HepG2 (cell line): ENCODE results near the gene GASK1A. TPM values are rescaled to one million over a fixed set of nuclear protein-coding genes. Genes with fewer than 3 reads are reported as not detected.

ENCODE experiments used
- ATAC-seq: fragments of 200-7000 bp; cut with Tn5 transposase; 3 replicates; pipeline ENCODE4 v1.9.1; 2020; ENCODE audit warnings: mild to moderate bottlenecking, moderate library complexity
- BruUV-seq: library from RNA; stranded (reverse); fragments of 400-500 nt; replicated peaks from 2 replicates; lab custom pipeline; 2021; lab: Mats Ljungman, UMichigan
- CTCF ChIA-PET: fragments of 300-600 bp; formaldehyde crosslinking; extraction: SDS; loops from one replicate; lab custom pipeline; 2021; ENCODE audit warnings: low total read pairs, inconsistent platforms, low intra/inter-chr PET ratio; lab: Yijun Ruan, JAX
- POLR2A ChIA-PET: fragments of 350-600 bp; sonication (Branson Sonifier 250); formaldehyde crosslinking; loops from one replicate; lab custom pipeline; 2020; ENCODE audit warnings: antibody characterized with exemption, inconsistent platforms; lab: Yijun Ruan, JAX
- DNase-seq: peaks from one replicate; pipeline ENCODE4 v3.0.0-alpha.2; 2015; ENCODE audit warnings: low spot score
- FAIRE-seq: peaks from 3 replicates; lab custom pipeline; 2011; peaks lifted over from hg19 to GRCh38; lab: Jason Lieb, UNC
- H2AFZ ChIP-seq: one replicate; pipeline ENCODE4 v1.6.1; 2011; ENCODE audit warnings: low read length, inconsistent platforms
- H3K27ac ChIP-seq: fragments of 300-600 bp; 3 replicates; pipeline ENCODE4 v1.8.0; 2011; ENCODE audit warnings: mixed run types, mild to moderate bottlenecking, mixed read lengths, low read length, inconsistent platforms; ENCODE audit not compliant: insufficient read depth; ENCODE audit errors: extremely low read length
- H3K27me3 ChIP-seq, 2 experiments: fragments of 200-600 bp in 1 of 2; 2 replicates in 1 of 2; 3 replicates in 1 of 2; pipeline versions ENCODE4 v1.6.0 to v1.8.0; 2011; ENCODE audit warnings: low read length in 2 of 2, mild to moderate bottlenecking in 2 of 2, moderate library complexity in 2 of 2, inconsistent platforms in 1 of 2; ENCODE audit not compliant: insufficient read depth in 2 of 2, control insufficient read depth in 1 of 2
- H3K36me3 ChIP-seq, 2 experiments: fragments of 200-600 bp in 1 of 2; replicated peaks in 1 of 2; 2 replicates in 1 of 2; 3 replicates in 1 of 2; pipeline versions ENCODE4 v1.5.1 to v1.8.0; 2011; ENCODE audit warnings: low read length in 2 of 2, inconsistent platforms in 1 of 2; ENCODE audit not compliant: insufficient read depth in 2 of 2, control insufficient read depth in 1 of 2
- H3K4me1 ChIP-seq: 2 replicates; pipeline ENCODE4 v1.5.1; 2012; ENCODE audit warnings: low read length, inconsistent platforms; ENCODE audit not compliant: insufficient read depth
- H3K4me2 ChIP-seq: 2 replicates; pipeline ENCODE4 v1.6.0; 2011; ENCODE audit warnings: low read depth, low read length, inconsistent platforms
- H3K4me3 ChIP-seq, 3 experiments: fragments of 200-600 bp in 1 of 3; sonication (generic), shearing (Covaris generic) in 1 of 3; replicated peaks in 1 of 3; 2 replicates each; pipeline ENCODE4 v1.5.1; 2011 to 2016; ENCODE audit warnings: low read length in 3 of 3, inconsistent platforms in 2 of 3, low read depth in 2 of 3, mild to moderate bottlenecking in 2 of 3, control low read depth in 1 of 3, mixed read lengths in 1 of 3; ENCODE audit not compliant: insufficient read depth in 1 of 3
- H3K79me2 ChIP-seq: one replicate; pipeline ENCODE4 v1.6.1; 2011; ENCODE audit warnings: low read length, inconsistent platforms; ENCODE audit not compliant: insufficient read depth
- H3K9ac ChIP-seq: 2 replicates; pipeline ENCODE4 v1.6.0; 2011; ENCODE audit warnings: mild to moderate bottlenecking, low read depth, low read length, inconsistent platforms; ENCODE audit not compliant: insufficient read depth
- H3K9me3 ChIP-seq: 2 replicates; pipeline ENCODE4 v1.5.1; 2012; ENCODE audit warnings: mild to moderate bottlenecking, low read length
- H4K20me1 ChIP-seq: 2 replicates; pipeline ENCODE4 v1.6.0; 2011; ENCODE audit warnings: inconsistent platforms, mild to moderate bottlenecking, low read length, moderate library complexity; ENCODE audit not compliant: insufficient read depth
- CEBPB ChIP-seq: IDR thresholded peaks from 2 replicates; pipeline ENCODE4 v1.6.1; 2011; ENCODE audit warnings: low read depth, low read length, improper control_type of control experiment, borderline replicate concordance
- ELK4 ChIP-seq: sonication (generic); formaldehyde crosslinking; IDR thresholded peaks from 2 replicates; pipeline ENCODE4 v1.9.0; 2021; ENCODE audit warnings: missing genetic modification reagents, borderline replicate concordance
- MIER2 ChIP-seq: IDR thresholded peaks from 2 replicates; pipeline ENCODE4 v1.6.1; 2016; ENCODE audit warnings: missing biosample characterization, missing genetic modification reagents
- PBX3 ChIP-seq: sonication (generic); formaldehyde crosslinking; IDR thresholded peaks from 2 replicates; pipeline ENCODE4 v1.8.1; 2023; ENCODE audit warnings: missing genetic modification reagents, inconsistent platforms, borderline replicate concordance
- REST ChIP-seq, 2 experiments: IDR thresholded peaks; 2 replicates each; pipeline ENCODE4 v1.6.1; 2011 to 2012; ENCODE audit warnings: low read length in 2 of 2, borderline replicate concordance in 1 of 2, low read depth in 1 of 2, mild to moderate bottlenecking in 1 of 2, moderate library complexity in 1 of 2
- STAG1 ChIP-seq: sonication (generic); formaldehyde crosslinking; IDR thresholded peaks from 2 replicates; pipeline ENCODE4 v1.4.0; 2020; ENCODE audit warnings: missing genetic modification reagents
- ZFYVE20 ChIP-seq: sonication (generic); formaldehyde crosslinking; IDR thresholded peaks from 2 replicates; pipeline ENCODE4 v1.8.0; 2023; ENCODE audit warnings: low read depth, mild to moderate bottlenecking, moderate library complexity, missing genetic modification reagents, borderline replicate concordance
- ZNF644 ChIP-seq: IDR thresholded peaks from 2 replicates; pipeline ENCODE4 v1.6.1; 2016; ENCODE audit warnings: low read depth
- ZUFSP ChIP-seq: sonication (generic); formaldehyde crosslinking; IDR thresholded peaks from 2 replicates; pipeline ENCODE4 v1.9.0; 2021; ENCODE audit warnings: missing genetic modification reagents, mild to moderate bottlenecking, borderline replicate concordance
- ZZZ3 ChIP-seq: sonication (generic); formaldehyde crosslinking; IDR thresholded peaks from 2 replicates; pipeline ENCODE4 v1.4.0; 2020; ENCODE audit warnings: missing genetic modification reagents, mild to moderate bottlenecking, borderline replicate concordance
- WGBS: methylation state at CpG from one replicate; pipeline ENCODE4 v1.1.6; 2017; ENCODE audit warnings: low lambda C conversion rate; 5-methylcytosine and 5-hydroxymethylcytosine counted together
- in situ Hi-C: cut with HindIII; loops from 2 replicates; pipeline ENCODE4 v1.10.0; 2017; ENCODE audit warnings: low pct_unique_long_range_greater_than_20kb; ENCODE audit not compliant: extremely low pct_ligation_motif_present
- intact Hi-C: fragments of 100-400 bp; cut with micrococcal nuclease; formaldehyde crosslinking; loops from one replicate; pipeline ENCODE4 v1.10.0; 2022; ENCODE audit not compliant: unreplicated experiment
- polyA plus RNA-seq, 8 experiments: library from polyadenylated mRNA; depleted of rRNA in 3 of 8; stranded (reverse) in 7 of 8; unstranded in 1 of 8; fragments of >200 nt; fragmentation: Illumina TruSeq in 4 of 8; extraction: Trizol in 4 of 8; gene quantifications; 2 replicates each; pipeline versions ENCODE4 v1.2.1 to v1.2.3, GENCODE V29; 2011 to 2016; ENCODE audit warnings: low read depth in 4 of 8, missing spikeins in 1 of 8, mixed read lengths in 1 of 8; ENCODE audit not compliant: insufficient read depth in 1 of 8
- total RNA-seq, 5 experiments: library from RNA; depleted of rRNA; stranded (reverse); fragments of >200 nt; fragmentation: Illumina TruSeq; extraction: Trizol; gene quantifications; 2 replicates each; pipeline ENCODE4 v1.2.3, GENCODE V29; 2016; ENCODE audit warnings: low read depth in 1 of 5

Gene GASK1A
- total and polyA plus RNA-seq, 2 of the 13 experiments (the other 11 are each of a cell fraction or from before 2014, with no cell fraction given), result not detected

GRCh38 chr3:42957573-42957972 lies 21.5 kb upstream of the GASK1A start:
- no peaks in the 10 kb centered on the region for H3K4me1 ChIP-seq
- DNase-seq, result no peak
- TF ChIP-seq ZNF644 (CRISPR knock-in tag) (no peak), CEBPB (0 out of 2 replicates have a peak, but pooled peaks have one; percentile 11), ELK4 (no peak), STAG1 (peak; percentile 12; the same call in 1 of the 2 replicates), ZZZ3 (no peak), PBX3 (CRISPR knock-in tag) (no peak)
- H3K27me3 ChIP-seq, result no peaks in the 10 kb centered on the region
- H3K9ac ChIP-seq, result no peak overlapping the region
- H4K20me1 ChIP-seq, result no peaks in the 10 kb centered on the region
- H3K4me3 ChIP-seq, result no peak overlapping the region
- ChIA-PET POLR2A (no interaction called here), CTCF (no interaction called here)
- WGBS, result 1% methylated on average over 3 of the region's 3 CpGs
- no peaks in the 10 kb centered on the region for H3K9me3 ChIP-seq
- BruUV-seq, result no TSS peak
- H3K36me3 ChIP-seq, result no peaks in the 10 kb centered on the region
- H3K4me2 ChIP-seq, result no peak overlapping the region
- intact Hi-C loops, result no loop called here
- no peak overlapping the region for H3K27ac ChIP-seq
- FAIRE-seq, result no peak
- in situ Hi-C loops, result loop anchor here (25.0 kb wide), 1 partner anchor 555 kb away; no protein-coding TSS in a partner anchor
- no peaks in the 10 kb centered on the region for H3K79me2 ChIP-seq
- ATAC-seq, result no peak
- H2AFZ ChIP-seq, result no peak overlapping the region

GRCh38 chr3:42960282-42960681 lies 18.8 kb upstream of the GASK1A start:
- H2AFZ ChIP-seq, result no peak overlapping the region
- DNase-seq, result no peak
- 2% methylated on average over 5 of the region's 5 CpGs for WGBS
- intact Hi-C loops (loop anchor here (2.0 kb wide), 2 partner anchors 111 to 419 kb away; no protein-coding TSS in a partner anchor), in situ Hi-C loops (loop anchor here (5.0 to 25.0 kb wide), 3 partner anchors 115 to 552 kb away; no protein-coding TSS in a partner anchor)
- no peaks in the 10 kb centered on the region for H3K79me2 ChIP-seq
- H4K20me1 ChIP-seq, result no peaks in the 10 kb centered on the region
- ATAC-seq, result no peak
- FAIRE-seq, result no peak
- TF ChIP-seq ZUFSP (CRISPR knock-in tag) (no peak), MIER2 (peak; percentile 90), REST (IDR thresholded peaks at IDR 0.05; ENCODE audit: borderline replicate concordance in 1 of 2, low read depth in 1 of 2, low read length in 2 of 2) (peak; percentile 40 to 88), ZFYVE20 (CRISPR knock-in tag) (no peak)
- H3K9me3 ChIP-seq, result no peaks in the 10 kb centered on the region
- no peaks in the 10 kb centered on the region for H3K36me3 ChIP-seq
- POLR2A ChIA-PET, result no interaction called here
- H3K4me2 ChIP-seq, result no peak overlapping the region
- CTCF ChIA-PET, result no interaction called here
- H3K4me1 ChIP-seq, result no peaks in the 10 kb centered on the region
- no peaks in the 10 kb centered on the region for H3K27me3 ChIP-seq
- H3K27ac ChIP-seq, result no peak overlapping the region
- H3K4me3 ChIP-seq, result no peak overlapping the region
- no TSS peak for BruUV-seq
- H3K9ac ChIP-seq, result no peak overlapping the region
